Fibroblast of skin of left quadriceps (primary cell): ENCODE data around the gene IL1RAPL1.
"Not testable (repeated sequence)": the region's sequence is repeated elsewhere in the genome, so short reads cannot be mapped to it uniquely, and the experiment has no call there.

Source experiments
- DNase-seq, 2 experiments: peaks; one replicate each; pipeline ENCODE4 v3.0.0-alpha.2; 2013; ENCODE audit warnings: low read depth in 2 of 2

IL1RAPL1 gene

DNA sequence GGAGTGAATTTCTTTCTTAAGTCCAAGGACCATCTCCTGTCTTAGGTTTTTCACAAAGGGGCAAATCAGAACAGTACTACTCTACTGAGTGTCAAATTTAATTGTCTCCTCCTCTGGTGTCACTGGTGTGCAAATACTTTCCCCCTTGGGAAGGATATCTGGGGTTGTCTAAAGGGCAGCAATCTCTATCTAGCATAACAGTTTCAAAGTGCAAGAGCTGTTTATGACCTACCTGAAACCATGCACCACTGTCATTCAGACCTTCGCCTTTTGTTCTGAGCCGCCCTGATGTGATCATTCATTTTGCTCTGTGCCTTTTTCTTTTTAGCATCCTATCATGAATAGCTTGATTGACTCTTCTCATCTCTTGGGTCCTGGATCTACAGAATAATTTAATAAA is 39.3 kb downstream of the IL1RAPL1 start:
- DNase-seq = no peak

GRCh38 chrX:28628120-28628519 is 40.9 kb downstream of the IL1RAPL1 start:
- DNase-seq = no peak

DNA sequence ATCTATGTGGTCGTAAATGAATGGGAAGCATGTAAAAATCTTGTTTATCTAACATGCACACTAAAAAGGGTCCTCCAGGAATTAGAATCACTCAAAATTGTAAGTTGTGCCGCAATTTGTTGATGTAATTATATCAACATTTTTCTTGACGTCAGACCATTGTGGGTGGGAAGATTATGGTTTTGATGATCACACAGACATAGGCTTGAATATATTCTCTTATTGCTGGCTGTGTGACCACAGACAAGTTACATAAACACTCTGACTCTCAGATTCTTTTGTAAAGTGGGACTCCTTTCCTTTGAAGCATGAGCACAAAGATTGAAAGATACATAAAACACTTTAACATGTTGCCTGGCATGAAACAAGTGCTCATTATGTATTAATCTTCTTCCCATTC is 51.5 kb downstream of the IL1RAPL1 start:
- DNase-seq = no peak

- DNase-seq = no peak
Measured at GRCh38 chrX:28639451-28639850, 52.2 kb downstream of the IL1RAPL1 start.

DNA sequence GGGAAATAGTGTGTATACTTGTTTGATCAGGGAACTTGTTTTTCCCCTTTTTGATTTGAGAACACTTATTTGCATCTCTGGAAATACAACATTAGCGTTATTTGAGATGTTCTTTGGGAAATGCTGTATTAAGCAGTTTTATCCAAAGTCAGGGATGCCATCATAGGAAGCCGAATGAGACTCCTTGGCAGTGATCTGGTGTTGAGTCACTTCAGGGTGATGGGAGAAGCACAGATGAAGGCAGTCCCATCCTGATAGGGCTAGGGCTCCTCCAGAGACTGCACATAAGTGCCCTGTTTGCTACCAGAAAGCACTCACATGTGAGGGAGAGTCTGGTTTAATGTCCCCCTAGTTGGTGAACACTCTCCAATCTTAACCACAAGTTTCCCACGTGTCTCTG is 62.3 kb downstream of the IL1RAPL1 start:
- DNase-seq = no peak

DNA sequence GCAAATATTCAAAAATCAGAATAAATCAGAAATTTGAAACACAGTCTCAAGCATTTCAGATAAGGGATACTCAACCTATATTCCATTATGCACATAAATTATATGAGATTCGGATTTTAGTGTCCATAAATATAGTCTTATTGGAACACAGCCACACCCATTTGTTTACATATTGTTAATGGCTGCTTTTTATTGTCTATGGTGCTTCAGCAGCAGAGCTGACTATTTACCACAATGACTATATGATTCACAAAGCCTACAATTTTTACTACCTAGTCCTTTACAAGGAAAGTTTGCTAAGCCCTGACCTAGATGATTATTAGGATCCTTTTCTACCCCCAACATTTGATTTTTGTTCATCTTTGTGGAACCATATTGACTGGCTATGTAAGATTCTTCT is 63.9 kb downstream of the IL1RAPL1 start:
- DNase-seq = no peak

- DNase-seq = no peak
Measured at GRCh38 chrX:28659269-28659668, 72.0 kb downstream of the IL1RAPL1 start.

- no peak for DNase-seq
Measured at GRCh38 chrX:28665778-28666177, 78.5 kb downstream of the IL1RAPL1 start.

DNA sequence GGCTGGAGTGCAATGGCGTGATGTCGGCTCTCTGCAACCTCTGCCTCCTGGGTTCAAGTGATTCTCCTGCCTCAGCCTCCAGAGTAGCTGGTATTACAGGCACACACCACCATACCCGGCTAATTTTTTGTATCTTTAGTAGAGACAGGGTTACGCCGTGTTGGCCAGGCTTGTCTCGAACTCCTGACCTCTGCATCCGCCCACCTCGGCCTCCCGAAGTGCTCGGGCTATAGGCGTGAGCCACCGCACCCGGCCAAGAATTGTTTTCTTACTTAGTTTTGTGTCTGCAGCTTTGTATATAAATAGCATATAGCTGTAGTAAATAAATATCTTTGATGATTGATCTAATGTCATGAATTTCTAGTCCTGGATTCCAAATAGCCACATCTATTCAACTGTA is 81.1 kb downstream of the IL1RAPL1 start:
- DNase-seq = no peak

- DNase-seq = no peak
Measured at GRCh38 chrX:28668957-28669356, 81.7 kb downstream of the IL1RAPL1 start.

DNA sequence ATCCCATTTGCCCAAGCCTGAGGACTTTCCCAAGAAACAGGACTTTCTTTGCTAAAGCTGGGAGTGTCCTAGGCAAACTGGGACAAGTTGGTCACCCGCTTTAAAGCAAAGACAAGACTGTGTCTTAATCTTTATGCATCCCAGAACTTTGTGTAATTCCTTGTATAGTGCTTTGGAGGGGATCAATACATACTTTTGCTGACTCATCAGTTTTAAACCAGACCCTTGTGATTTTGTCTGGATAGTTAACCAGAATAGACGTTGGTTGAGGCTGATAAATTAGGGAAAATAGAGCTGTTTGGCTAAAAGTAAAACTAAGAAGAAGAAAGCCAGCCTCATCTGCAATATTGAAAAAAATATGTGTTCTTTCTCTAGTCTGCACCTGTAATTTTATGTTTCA is 82.8 kb downstream of the IL1RAPL1 start:
- DNase-seq = no peak

GRCh38 chrX:28675173-28675572 is 87.9 kb downstream of the IL1RAPL1 start:
- DNase-seq = no peak

- no peak for DNase-seq
Measured at GRCh38 chrX:28693101-28693500, 105.9 kb downstream of the IL1RAPL1 start.

GRCh38 chrX:28697732-28698131 is 110.5 kb downstream of the IL1RAPL1 start:
- no peak for DNase-seq

GRCh38 chrX:28701222-28701621 is 114.0 kb downstream of the IL1RAPL1 start:
- no peak for DNase-seq

- no peak for DNase-seq
Measured at GRCh38 chrX:28706964-28707363, 119.7 kb downstream of the IL1RAPL1 start.

- no peak for DNase-seq
Measured at GRCh38 chrX:28709421-28709820, 122.2 kb downstream of the IL1RAPL1 start.

DNA sequence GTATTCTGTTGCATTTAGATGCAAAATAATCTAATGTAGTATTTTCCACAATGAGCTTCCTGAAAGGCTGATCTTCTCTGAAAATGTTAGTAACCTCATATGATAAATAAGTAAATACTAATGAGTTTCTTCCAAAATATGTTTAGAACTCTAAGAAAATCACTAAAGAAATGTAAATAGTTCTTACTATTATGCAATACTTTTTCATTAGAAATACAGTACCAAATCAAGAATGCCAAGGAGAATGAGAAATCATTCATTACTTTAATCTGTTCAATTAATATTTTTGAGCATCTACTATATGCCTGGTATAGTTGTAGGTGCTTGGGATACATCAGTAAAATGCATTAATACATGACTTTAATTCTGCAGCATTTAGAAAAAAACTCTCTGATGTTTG is 130.6 kb downstream of the IL1RAPL1 start:
- no peak for DNase-seq

- DNase-seq = no peak
Measured at GRCh38 chrX:28718450-28718849, 131.2 kb downstream of the IL1RAPL1 start.

- no peak for DNase-seq
Measured at GRCh38 chrX:28719620-28720019, 132.4 kb downstream of the IL1RAPL1 start.

GRCh38 chrX:28752330-28752729 is 165.1 kb downstream of the IL1RAPL1 start:
- no peak for DNase-seq

DNA sequence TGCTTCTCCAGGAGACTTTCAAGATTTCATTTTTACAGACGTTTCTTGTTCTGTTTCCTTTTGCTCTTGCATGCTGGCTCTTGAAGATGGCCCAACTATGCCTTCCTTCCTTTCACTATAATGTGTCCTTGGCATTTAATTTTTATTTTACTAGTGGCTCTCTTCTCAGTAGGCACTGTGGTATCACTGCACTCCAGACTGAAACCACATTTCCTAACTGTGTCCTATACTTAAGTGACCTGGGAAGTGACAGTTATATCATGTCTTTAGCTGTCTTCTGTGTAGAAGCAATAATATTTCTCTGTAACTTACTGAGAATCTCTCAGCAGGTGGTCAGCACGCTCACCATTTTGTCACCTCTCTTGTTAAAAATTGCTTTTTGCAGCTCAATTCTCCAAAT is 168.9 kb downstream of the IL1RAPL1 start:
- DNase-seq = no peak

GRCh38 chrX:28756647-28757046 is 169.4 kb downstream of the IL1RAPL1 start:
- no peak for DNase-seq

DNA sequence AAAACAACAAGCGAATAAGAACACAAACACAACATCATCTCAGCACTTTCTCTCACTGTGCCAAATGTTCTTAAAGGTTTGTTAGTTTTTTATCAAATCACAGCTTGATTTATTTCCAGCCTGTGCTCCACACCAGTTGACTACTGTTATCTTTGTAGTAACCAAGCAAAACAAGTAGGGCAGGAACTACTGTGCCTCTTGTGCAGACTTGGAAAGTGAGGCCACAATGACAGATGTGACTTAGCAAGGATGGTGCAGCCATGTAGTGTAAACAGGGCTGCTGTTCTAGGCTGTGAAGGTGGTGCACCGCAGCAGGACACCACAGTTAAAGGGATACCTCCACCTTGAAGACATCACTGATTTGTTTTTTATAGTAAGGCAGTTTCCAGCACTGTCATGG is 170.0 kb downstream of the IL1RAPL1 start:
- no peak for DNase-seq

GRCh38 chrX:28766561-28766960 is 179.3 kb downstream of the IL1RAPL1 start:
- not testable (repeated sequence) for DNase-seq
